Measurements from ENCODE around the gene OR51G1.

OR51G1 gene

GRCh38 chr11:4890279-4890678, 33.9 kb downstream of the OR51G1 start:
- no peak for DNase-seq
- no peaks in the 10 kb centered on the region for H3K27me3 Mint-ChIP-seq
- H3K4me3 Mint-ChIP-seq, result no peak overlapping the region
- H3K4me1 Mint-ChIP-seq, result no peaks in the 10 kb centered on the region
- no peaks in the 10 kb centered on the region for H3K9me3 Mint-ChIP-seq
- H3K27ac Mint-ChIP-seq, result no peak overlapping the region
- CTCF ChIA-PET, result no interaction called here
- no peaks in the 10 kb centered on the region for H3K36me3 Mint-ChIP-seq

- Mint-ChIP-seq H3K4me3 (no peak overlapping the region), H3K27me3 (no peaks in the 10 kb centered on the region), H3K27ac (no peak overlapping the region), H3K36me3 (no peaks in the 10 kb centered on the region), H3K9me3 (no peaks in the 10 kb centered on the region), H3K4me1 (no peaks in the 10 kb centered on the region)
- CTCF ChIA-PET, result no interaction called here
- no peak for DNase-seq
These were observed 36.5 kb downstream of the OR51G1 start for GRCh38 chr11:4887591-4887990.

- Mint-ChIP-seq H3K4me1 (no peaks in the 10 kb centered on the region), H3K27me3 (no peaks in the 10 kb centered on the region), H3K9me3 (no peaks in the 10 kb centered on the region), H3K27ac (no peak overlapping the region), H3K36me3 (no peaks in the 10 kb centered on the region), H3K4me3 (no peak overlapping the region)
- no peak for DNase-seq
- CTCF ChIA-PET, result no interaction called here
These were observed 38.0 kb downstream of the OR51G1 start for GRCh38 chr11:4886186-4886585.

GRCh38 chr11:4884361-4884760, 39.8 kb downstream of the OR51G1 start:
- Mint-ChIP-seq H3K4me3 (no peak overlapping the region), H3K4me1 (no peaks in the 10 kb centered on the region), H3K9me3 (no peaks in the 10 kb centered on the region), H3K27ac (no peak overlapping the region), H3K27me3 (no peaks in the 10 kb centered on the region), H3K36me3 (no peaks in the 10 kb centered on the region)
- no peak for DNase-seq
- CTCF ChIA-PET, result no interaction called here

- no peaks in the 10 kb centered on the region for H3K9me3 Mint-ChIP-seq
- H3K4me3 Mint-ChIP-seq, result no peak overlapping the region
- H3K4me1 Mint-ChIP-seq, result no peaks in the 10 kb centered on the region
- H3K27ac Mint-ChIP-seq, result no peak overlapping the region
- no peaks in the 10 kb centered on the region for H3K36me3 Mint-ChIP-seq
- CTCF ChIA-PET, result no interaction called here
- H3K27me3 Mint-ChIP-seq, result no peaks in the 10 kb centered on the region
- no peak for DNase-seq
These were observed 41.6 kb downstream of the OR51G1 start for GRCh38 chr11:4882543-4882942.

- CTCF ChIA-PET, result no interaction called here
- Mint-ChIP-seq H3K4me1 (no peaks in the 10 kb centered on the region), H3K9me3 (no peaks in the 10 kb centered on the region), H3K27me3 (no peaks in the 10 kb centered on the region), H3K27ac (no peak within 1 kb of the TSS), H3K36me3 (no peaks in the 10 kb centered on the region), H3K4me3 (no peak within 1 kb of the TSS)
- no peak for DNase-seq
These were observed 42.2 kb downstream of the OR51G1 start, which contains the start of gene OR51T1 for GRCh38 chr11:4881860-4882500. TSS of gene OR51T1 (plus strand) at chr11:4881900. CDS start at chr11:4881900, 0 bp downstream.

- H3K36me3 Mint-ChIP-seq, result no peaks in the 10 kb centered on the region
- no peak overlapping the region for H3K4me3 Mint-ChIP-seq
- no peaks in the 10 kb centered on the region for H3K27me3 Mint-ChIP-seq
- DNase-seq, result no peak
- CTCF ChIA-PET, result no interaction called here
- H3K4me1 Mint-ChIP-seq, result no peaks in the 10 kb centered on the region
- no peak overlapping the region for H3K27ac Mint-ChIP-seq
- no peaks in the 10 kb centered on the region for H3K9me3 Mint-ChIP-seq
These were observed 43.0 kb downstream of the OR51G1 start for GRCh38 chr11:4881188-4881587.
